Kidney epithelial cell (primary cell): ENCODE results near the gene MOB1A. TPM values are rescaled to one million over a fixed set of nuclear protein-coding genes. Genes with fewer than 3 reads are reported as not detected.

Experiments used
- DNase-seq: peaks from one replicate; pipeline ENCODE4 v3.0.0-alpha.2; 2010; ENCODE audit warnings: low read depth
- H3K27me3 ChIP-seq: 2 replicates; pipeline ENCODE4 v1.6.0; 2011; ENCODE audit warnings: low read length; ENCODE audit not compliant: control insufficient read depth, insufficient read depth
- H3K36me3 ChIP-seq: 2 replicates; pipeline ENCODE4 v1.5.1; 2011; ENCODE audit warnings: low read length; ENCODE audit not compliant: control insufficient read depth, insufficient read depth
- H3K4me3 ChIP-seq: 2 replicates; pipeline ENCODE4 v1.5.1; 2011; ENCODE audit warnings: low read depth, mild to moderate bottlenecking, control low read depth, low read length
- total RNA-seq: library from RNA; depleted of rRNA; stranded (reverse); fragments of >200 nt; gene quantifications from 2 replicates; pipeline ENCODE4 v1.2.3, GENCODE V29; 2015
- TF ChIP-seq, protein P1 (sequence below): IDR thresholded peaks from 2 replicates; pipeline ENCODE4 v1.5.1; 2011; ENCODE audit warnings: mild to moderate bottlenecking, moderate library complexity, low read length, control low read depth, inconsistent platforms; ENCODE audit not compliant: insufficient read depth, poor library complexity, severe bottlenecking

Gene MOB1A
- total RNA-seq, result 102 and 120 TPM in 2 replicates

DNA sequence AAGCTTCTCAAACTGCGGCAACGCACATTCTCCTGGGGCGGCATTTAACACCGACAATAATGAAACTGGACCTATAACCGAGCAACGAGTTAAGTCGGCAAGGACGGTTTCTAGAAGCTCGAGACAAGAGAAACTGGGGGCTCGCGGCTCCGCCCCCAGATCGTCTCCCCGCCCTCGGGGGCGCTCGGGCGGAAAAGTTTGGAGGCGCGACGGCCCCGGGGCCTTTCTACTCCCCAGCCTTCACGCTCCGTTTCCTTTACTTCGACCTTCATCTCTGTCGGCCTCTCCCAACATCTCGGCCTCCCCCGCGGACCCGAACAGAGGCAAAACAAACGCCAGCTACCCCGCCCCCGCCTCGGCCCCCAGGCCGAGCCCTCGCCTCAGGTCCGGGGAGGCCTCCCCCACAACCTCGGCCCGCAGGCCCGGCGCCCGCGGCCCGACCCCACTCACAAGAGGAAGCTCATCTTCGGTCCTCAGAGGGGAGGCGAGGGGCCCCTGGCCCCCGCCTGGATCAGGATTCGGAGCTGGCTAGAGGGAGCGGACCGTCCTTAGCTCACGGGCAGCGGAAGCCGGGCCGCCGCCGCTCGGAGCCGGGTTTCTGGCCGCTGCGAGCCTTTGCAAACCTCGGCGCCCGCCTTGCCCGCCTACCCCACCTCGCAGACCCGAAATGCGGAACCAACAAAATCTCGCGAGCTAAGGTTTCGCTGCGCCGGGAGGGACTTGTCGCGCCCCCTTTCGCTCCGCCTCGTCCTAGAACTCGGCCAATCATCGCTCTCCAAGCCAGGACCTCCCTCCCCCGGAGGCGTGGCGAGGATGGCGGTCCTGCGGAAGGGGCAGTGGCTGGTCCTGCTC is at the start of gene MOB1A:
Gene MOB1A (minus strand): TSS at position 669 of the 852 bp plus-strand sequence. CDS start 205 bp downstream, at position 464.
- TF ChIP-seq, protein P1, sequence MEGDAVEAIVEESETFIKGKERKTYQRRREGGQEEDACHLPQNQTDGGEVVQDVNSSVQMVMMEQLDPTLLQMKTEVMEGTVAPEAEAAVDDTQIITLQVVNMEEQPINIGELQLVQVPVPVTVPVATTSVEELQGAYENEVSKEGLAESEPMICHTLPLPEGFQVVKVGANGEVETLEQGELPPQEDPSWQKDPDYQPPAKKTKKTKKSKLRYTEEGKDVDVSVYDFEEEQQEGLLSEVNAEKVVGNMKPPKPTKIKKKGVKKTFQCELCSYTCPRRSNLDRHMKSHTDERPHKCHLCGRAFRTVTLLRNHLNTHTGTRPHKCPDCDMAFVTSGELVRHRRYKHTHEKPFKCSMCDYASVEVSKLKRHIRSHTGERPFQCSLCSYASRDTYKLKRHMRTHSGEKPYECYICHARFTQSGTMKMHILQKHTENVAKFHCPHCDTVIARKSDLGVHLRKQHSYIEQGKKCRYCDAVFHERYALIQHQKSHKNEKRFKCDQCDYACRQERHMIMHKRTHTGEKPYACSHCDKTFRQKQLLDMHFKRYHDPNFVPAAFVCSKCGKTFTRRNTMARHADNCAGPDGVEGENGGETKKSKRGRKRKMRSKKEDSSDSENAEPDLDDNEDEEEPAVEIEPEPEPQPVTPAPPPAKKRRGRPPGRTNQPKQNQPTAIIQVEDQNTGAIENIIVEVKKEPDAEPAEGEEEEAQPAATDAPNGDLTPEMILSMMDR, result no peak
- Histone ChIP-seq H3K36me3 (no peaks in the 10 kb centered on the region), H3K4me3 (peak within 1 kb of the TSS; percentile 49), H3K27me3 (no peaks in the 10 kb centered on the region)
- DNase-seq, result peak; percentile 93

DNA sequence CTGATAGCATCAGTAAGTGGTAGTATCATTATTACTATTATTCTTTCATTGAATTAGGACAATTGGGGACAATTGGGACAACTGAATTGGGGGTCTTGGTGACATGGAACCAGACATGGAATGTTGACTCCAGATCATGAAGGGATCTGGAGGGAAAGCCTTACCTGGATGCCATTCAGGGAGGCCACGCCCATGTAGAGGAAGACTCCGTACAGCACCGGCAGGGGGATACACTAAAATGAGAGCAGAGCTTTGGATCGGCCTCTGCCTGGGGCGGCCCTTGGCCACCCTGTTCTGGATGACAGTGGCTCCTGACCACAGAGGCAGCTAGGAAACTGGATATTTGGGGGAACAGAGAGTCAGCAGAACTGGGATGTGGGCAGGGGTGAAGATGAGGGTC is 49.0 kb upstream of the MOB1A start:
- TF ChIP-seq, protein P1, result no peak
- H3K27me3 ChIP-seq, result peaks cover 2% of the 10 kb centered on the region
- H3K4me3 ChIP-seq, result no peak overlapping the region
- DNase-seq, result no peak
- H3K36me3 ChIP-seq, result no peaks in the 10 kb centered on the region

DNA sequence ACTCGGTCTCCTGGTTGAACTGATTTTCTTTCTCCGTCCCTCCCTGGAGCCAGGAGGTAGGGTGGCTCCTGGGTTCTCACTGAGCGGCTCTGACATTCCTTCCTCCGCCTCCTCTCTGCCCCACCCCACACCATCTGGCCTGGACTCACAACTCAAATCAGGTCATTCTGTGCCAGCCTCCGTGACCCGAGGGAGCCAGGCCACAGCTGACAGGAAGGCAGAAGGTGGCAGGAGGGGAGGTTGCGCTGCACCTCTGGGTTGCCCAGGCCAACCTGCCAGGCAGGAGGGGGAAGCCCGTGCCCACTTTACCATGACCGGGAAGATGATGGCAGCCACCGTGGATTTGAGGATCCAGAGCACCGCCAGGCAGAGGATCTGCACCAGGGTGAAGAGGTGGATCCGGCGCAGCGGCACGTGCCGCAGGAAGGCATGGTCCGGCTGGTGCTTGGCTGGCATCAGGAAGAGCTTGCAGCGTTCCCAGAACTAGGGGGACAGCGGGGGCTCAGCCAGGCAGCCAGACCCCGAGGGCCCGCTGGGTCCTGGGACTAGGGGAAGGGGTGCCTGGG is 48.1 kb upstream of the MOB1A start:
- Histone ChIP-seq H3K27me3 (peaks cover 2% of the 10 kb centered on the region), H3K4me3 (no peak overlapping the region), H3K36me3 (no peaks in the 10 kb centered on the region)
- DNase-seq, result no peak
- TF ChIP-seq, protein P1, result no peak

DNA sequence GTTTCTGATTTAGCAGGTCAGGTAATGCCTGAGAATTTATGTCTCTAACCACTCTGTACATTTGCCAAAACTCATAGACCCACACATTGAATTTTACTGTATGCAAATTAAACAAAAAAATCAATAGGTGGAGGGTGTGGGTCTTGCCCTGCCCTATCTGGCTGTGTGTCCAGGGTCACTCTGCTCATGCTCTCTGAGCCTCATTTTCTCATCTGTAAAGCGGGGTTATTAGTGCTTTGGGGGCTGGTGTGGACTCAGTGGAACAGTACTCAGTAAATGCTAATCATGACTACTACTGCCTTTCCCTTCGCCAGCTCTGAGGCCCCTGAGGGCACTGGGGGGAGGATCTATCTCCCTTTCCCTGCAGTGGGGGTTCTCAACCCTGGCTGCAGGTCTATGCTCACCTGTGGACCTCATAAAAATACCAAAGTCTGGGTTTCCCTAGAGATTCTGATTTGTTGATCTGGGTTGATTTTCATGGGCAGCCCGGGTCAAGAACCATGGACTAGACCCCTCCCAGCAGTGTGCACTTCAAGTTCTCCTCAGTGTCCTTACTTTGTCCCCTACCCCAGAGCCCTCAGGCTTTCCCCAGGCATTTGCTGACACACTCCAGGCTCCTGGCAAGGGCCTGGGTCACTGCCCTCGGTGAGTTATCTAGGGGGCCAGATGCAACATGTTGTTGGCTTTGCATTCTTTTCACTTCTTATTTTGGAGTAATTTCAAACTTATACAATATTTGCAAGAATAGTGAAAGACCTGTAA is 47.2 kb upstream of the MOB1A start:
- no peaks in the 10 kb centered on the region for H3K27me3 ChIP-seq
- no peak overlapping the region for H3K4me3 ChIP-seq
- TF ChIP-seq, protein P1, result no peak
- no peaks in the 10 kb centered on the region for H3K36me3 ChIP-seq
- DNase-seq, result no peak

DNA sequence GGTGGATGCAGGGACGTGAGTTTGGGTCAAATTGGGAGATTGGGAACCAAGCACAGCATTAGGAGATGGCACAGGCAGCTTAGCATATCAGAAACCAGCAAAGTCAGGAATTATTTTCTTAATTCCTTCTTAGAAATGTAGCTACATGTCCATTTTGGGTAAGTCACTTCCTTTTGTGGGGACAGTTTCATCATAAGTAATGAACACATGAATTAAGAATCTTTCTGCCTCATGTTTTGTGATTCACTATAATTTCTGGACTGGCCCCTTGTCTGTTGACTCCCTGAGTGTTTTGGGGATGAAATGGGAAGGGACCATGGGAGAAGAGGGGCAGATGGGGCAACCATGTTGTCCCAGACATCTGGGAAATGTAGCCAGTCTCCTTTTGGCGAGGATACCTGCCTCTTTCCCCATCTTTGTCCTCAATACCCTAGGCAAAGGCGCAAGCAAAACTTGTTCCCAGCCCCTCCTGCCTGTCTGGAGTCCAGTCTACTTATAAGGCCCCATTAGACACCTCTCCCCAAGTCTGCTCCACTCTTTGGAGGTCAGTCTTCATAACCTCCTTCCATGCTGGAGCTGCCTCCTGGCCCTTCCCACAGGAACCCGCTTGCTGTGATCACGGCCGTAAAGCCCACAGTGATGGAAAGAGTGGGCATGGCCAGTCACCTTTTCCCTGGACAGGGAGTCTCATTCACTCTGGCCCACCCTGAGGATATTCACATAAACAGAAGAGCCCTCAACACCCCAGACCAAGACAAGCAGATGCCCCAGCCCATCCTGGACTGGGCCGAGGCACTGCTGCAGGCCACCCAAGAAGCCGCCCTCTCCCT is 45.5 kb upstream of the MOB1A start:
- Histone ChIP-seq H3K36me3 (no peaks in the 10 kb centered on the region), H3K27me3 (no peaks in the 10 kb centered on the region), H3K4me3 (no peak overlapping the region)
- no peak for DNase-seq
- TF ChIP-seq, protein P1, result no peak
